H1 (cell line): ENCODE measurements around the gene CACNA1D. TPM values are rescaled to one million over a fixed set of nuclear protein-coding genes. Genes with fewer than 3 reads are reported as not detected.

Experiments used
- BCL11A ChIP-seq, 2 experiments: IDR thresholded peaks; one replicate each; pipeline ENCODE4 v1.6.1; 2011; ENCODE audit warnings: low read depth in 2 of 2, low read length in 2 of 2, mild to moderate bottlenecking in 2 of 2
- BRCA1 ChIP-seq: IDR thresholded peaks from 2 replicates; pipeline ENCODE4 v1.6.1; 2012; ENCODE audit warnings: low read depth, low read length, improper control_type of control experiment
- CREB1 ChIP-seq: IDR thresholded peaks from 2 replicates; pipeline ENCODE4 v1.6.1; 2012; ENCODE audit warnings: inconsistent platforms
- SRF ChIP-seq: IDR thresholded peaks from 2 replicates; pipeline ENCODE4 v1.6.1; 2011; ENCODE audit warnings: mild to moderate bottlenecking, low read depth, low read length, moderate library complexity
- TBP ChIP-seq: IDR thresholded peaks from 2 replicates; pipeline ENCODE4 v1.6.1; 2011; ENCODE audit warnings: low read depth, low read length, improper control_type of control experiment
- polyA plus RNA-seq, 7 experiments: library from polyadenylated mRNA; depleted of rRNA in 3 of 7; stranded (reverse) in 5 of 7; unstranded in 2 of 7; fragments of >200 nt in 5 of 7; fragments of 200-250 nt in 2 of 7; gene quantifications; 1 replicate in 5 of 7; 2 replicates in 1 of 7; 4 replicates in 1 of 7; pipeline versions ENCODE4 v1.2.1 to v1.2.3, GENCODE V29; 2011 to 2013; ENCODE audit warnings: missing spikeins in 2 of 7, mixed read lengths in 2 of 7
- total RNA-seq: library from RNA; stranded (reverse); fragmentation: NEBNext Ultra II Directional; extraction: Animal tissue kit (Norgen Biotek cat#: 25700); gene quantifications from 2 replicates; pipeline ENCODE4 v1.2.1, GENCODE V29; 2021
- TF ChIP-seq, protein P1 (sequence below): IDR thresholded peaks from 2 replicates; pipeline ENCODE4 v1.6.1; 2012; ENCODE audit warnings: inconsistent platforms

Gene CACNA1D
- total and polyA plus RNA-seq, 2 of the 8 experiments (the other 6 are each of a cell fraction or from before 2014, with no cell fraction given), result 2.0 to 2.9 TPM

GRCh38 chr3:53694666-53695323 lies 200.4 kb downstream of the CACNA1D start (continued):
- TF ChIP-seq BRCA1, result no peak
- TF ChIP-seq CREB1, result no peak
- TF ChIP-seq, protein P1, sequence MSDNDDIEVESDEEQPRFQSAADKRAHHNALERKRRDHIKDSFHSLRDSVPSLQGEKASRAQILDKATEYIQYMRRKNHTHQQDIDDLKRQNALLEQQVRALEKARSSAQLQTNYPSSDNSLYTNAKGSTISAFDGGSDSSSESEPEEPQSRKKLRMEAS, result no peak
- TF ChIP-seq BCL11A (IDR thresholded peaks at IDR 0.05; ENCODE audit: low read depth in 2 of 2, low read length in 2 of 2), result no peak
- TF ChIP-seq SRF, result no peak
- TF ChIP-seq TBP, result no peak
